AG04450 (cell line): ENCODE results near the gene PARD3. TPM values are rescaled to one million over a fixed set of nuclear protein-coding genes. Genes with fewer than 3 reads are reported as not detected.

ENCODE experiments used
- CTCF ChIA-PET: fragments of 300-600, 350-600 bp; formaldehyde crosslinking; extraction: SDS; loops from one replicate; lab custom pipeline; 2022; ENCODE audit warnings: antibody characterized with exemption, inconsistent platforms; lab: Charles Lee
- POLR2A ChIA-PET: fragments of 350-600 bp; formaldehyde crosslinking; extraction: SDS; loops from one replicate; lab custom pipeline; 2021; ENCODE audit warnings: antibody characterized with exemption, inconsistent platforms; lab: Yijun Ruan, JAX
- DNase-seq: peaks from one replicate; pipeline ENCODE4 v3.0.0-alpha.2; 2011; ENCODE audit warnings: low read depth, low spot score
- H3K27ac ChIP-seq: one replicate; pipeline ENCODE4 v1.5.1; 2012; ENCODE audit warnings: low read depth, low read length, control low read depth
- H3K27me3 ChIP-seq: one replicate; pipeline ENCODE4 v1.6.0; 2012; ENCODE audit warnings: low read length; ENCODE audit not compliant: control insufficient read depth, insufficient read depth
- H3K4me3 ChIP-seq: 2 replicates; pipeline ENCODE4 v1.5.1; 2011; ENCODE audit warnings: mild to moderate bottlenecking, low read depth, low read length, control low read depth
- H3K9me3 ChIP-seq: 2 replicates; pipeline ENCODE4 v1.5.1; 2012; ENCODE audit warnings: low read length; ENCODE audit not compliant: control insufficient read depth, insufficient read depth
- polyA plus RNA-seq: library from polyadenylated mRNA; depleted of rRNA; stranded (reverse); fragments of >200 nt; gene quantifications from 2 replicates; pipeline ENCODE4 v1.2.3, GENCODE V29; 2011
- TF ChIP-seq, protein P1 (sequence below): IDR thresholded peaks from 2 replicates; pipeline ENCODE4 v1.5.1; 2011; ENCODE audit warnings: low read depth, low read length, control low read depth, inconsistent platforms

The PARD3 gene
- polyA plus RNA-seq, 1 experiment: 43.1 TPM

DNA sequence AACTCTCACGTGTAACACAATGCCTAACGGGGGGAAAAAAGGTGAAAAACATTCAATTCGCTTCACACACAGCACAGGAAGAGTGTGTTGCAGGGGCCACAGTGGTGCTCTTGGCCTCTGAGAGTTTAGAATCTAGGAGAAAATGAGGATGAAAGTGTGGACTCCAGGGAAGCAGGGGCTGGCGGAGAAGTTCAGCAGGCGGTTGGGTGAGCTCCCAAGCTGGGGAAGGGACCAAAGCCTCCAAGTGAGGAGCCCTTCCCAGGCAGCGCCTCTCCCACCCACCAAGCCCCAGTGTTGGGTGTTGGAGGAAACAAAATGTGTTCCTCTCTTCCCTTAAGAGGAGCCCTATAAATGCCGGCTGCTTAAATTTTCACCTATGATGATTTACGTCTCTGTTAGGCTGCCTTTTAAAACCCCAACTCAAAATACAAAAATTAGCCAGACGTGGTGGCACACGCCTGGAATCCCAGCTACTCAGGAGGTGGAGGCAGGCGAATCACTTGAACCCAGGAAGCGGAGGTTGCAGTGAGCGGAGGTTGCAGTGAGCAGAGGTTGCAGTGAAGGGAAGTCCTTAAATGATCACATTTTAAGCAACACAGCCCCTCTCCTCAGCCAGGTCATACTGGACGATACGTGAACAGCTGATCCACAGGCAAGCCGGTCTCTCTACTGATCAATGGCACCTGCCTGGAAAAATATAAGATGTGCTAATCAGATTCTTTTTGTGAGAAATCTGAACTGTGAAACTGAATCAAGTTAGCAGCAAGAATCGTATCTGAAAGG, 735.2 kb downstream of the PARD3 start:
- POLR2A ChIA-PET: no interaction called here

DNA sequence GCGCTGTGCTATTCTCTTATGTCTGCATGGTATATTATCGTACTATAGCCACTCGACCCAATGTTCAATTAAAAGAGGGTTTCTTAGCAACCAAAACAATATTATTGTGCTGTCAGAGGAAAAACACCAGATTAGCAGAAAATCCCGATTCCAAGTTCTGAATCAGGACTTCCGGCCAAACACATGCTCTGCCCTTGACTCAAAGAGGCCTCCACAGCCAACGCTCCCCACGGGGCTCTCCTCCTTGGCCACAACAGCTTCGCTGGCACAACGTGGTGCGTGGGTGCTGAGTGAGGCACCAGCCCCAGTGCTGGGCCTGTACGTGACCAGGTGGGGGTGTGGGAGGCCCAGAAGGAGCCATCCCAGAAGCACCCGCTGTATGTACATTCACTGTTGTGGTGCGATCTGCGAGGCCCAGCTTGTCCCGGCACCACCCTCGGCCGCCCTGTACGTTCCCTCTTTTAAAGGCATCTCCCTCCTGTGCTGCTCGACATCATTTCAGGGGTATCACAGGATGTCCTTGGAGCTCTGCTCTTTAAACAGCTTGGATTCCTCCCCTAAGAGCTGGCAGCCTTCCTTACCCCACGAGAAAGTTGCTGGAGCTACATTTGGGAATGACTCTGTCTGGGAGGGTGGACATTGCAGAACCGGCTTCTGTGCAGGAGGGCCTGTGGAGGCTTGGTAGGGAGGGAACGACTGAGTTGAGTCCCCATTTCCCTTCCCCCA, 736.2 kb downstream of the PARD3 start:
- TF ChIP-seq, protein P1, sequence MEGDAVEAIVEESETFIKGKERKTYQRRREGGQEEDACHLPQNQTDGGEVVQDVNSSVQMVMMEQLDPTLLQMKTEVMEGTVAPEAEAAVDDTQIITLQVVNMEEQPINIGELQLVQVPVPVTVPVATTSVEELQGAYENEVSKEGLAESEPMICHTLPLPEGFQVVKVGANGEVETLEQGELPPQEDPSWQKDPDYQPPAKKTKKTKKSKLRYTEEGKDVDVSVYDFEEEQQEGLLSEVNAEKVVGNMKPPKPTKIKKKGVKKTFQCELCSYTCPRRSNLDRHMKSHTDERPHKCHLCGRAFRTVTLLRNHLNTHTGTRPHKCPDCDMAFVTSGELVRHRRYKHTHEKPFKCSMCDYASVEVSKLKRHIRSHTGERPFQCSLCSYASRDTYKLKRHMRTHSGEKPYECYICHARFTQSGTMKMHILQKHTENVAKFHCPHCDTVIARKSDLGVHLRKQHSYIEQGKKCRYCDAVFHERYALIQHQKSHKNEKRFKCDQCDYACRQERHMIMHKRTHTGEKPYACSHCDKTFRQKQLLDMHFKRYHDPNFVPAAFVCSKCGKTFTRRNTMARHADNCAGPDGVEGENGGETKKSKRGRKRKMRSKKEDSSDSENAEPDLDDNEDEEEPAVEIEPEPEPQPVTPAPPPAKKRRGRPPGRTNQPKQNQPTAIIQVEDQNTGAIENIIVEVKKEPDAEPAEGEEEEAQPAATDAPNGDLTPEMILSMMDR: no peak

More for the DNA sequence above, 735.2 kb downstream of the PARD3 start:
- Histone ChIP-seq H3K9me3 (peaks cover 6% of the 10 kb centered on the region), H3K27ac (no peak overlapping the region), H3K4me3 (no peak overlapping the region), H3K27me3 (peaks cover 4% of the 10 kb centered on the region)
- TF ChIP-seq, protein P1: no peak
- DNase-seq: no peak
- CTCF ChIA-PET: no interaction called here

DNA sequence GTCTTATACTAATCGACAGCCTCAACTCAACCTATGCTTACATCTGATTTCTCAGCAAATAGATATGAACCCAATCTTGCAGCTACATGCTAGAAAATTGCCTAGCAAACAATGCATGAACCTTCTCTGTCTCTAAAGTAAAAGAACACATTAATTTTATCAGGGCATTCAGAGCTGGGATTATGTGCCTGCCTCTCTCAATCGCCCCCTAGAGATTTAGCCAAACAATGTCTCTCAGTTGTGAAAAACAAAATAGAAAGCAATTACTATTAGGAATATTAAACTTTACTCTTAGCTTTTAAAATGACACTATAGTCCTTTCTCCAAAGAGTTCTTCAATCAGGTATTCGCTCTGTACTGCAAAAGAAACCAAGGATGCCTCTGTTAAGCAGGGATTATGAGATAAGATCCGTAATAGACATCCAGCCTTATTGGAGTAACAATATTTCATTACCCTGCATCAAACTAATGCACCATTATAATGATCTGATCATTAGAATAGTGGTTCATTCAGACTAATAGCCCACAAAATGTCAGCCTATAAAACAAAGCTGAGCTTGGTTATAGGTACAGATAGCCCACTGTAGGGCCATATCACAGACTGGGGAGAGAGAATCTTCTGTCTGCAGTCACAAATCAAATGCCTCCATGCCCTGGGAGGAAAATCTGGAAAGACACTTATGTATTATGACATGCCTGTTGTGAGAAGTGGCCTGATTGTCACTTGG, 736.9 kb downstream of the PARD3 start:
- Histone ChIP-seq H3K27me3 (peaks cover 3% of the 10 kb centered on the region), H3K9me3 (no peaks in the 10 kb centered on the region), H3K27ac (no peak overlapping the region), H3K4me3 (no peak overlapping the region)
- TF ChIP-seq, protein P1: no peak; the same call in 1 of the 2 replicates
- DNase-seq: no peak
- ChIA-PET CTCF (interaction anchor here (1.2 kb wide), 1 partner anchor 23 kb away, joined by 3 read pairs; no protein-coding TSS in a partner anchor), POLR2A (no interaction called here)

More for the DNA sequence above, 736.2 kb downstream of the PARD3 start:
- ChIA-PET POLR2A (no interaction called here), CTCF (interaction anchor here (1.2 kb wide), 1 partner anchor 22 kb away, joined by 3 read pairs; no protein-coding TSS in a partner anchor)
- Histone ChIP-seq H3K27ac (no peak overlapping the region), H3K9me3 (peaks cover 6% of the 10 kb centered on the region), H3K4me3 (no peak overlapping the region), H3K27me3 (peaks cover 3% of the 10 kb centered on the region)
- no peak for DNase-seq

DNA sequence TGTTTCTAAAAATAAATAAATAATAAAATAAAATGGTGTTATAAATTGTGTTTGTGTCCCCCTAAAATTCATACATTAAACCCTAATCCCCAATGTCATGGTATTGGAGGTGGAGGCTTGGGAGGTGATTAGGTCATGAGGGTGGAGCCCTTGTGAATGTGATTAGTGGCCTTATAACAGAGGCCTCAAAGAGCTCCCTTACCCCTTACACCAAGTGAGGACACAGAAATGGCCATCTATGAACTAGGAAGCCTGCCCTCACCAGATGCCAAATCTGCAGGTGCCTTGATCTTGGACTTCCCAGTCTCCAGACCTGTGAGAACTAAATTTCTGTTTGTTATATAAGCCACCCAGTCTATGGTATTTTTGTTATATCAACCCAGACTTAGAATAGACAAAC, 738.7 kb downstream of the PARD3 start:
- TF ChIP-seq, protein P1: no peak
- Histone ChIP-seq H3K9me3 (no peaks in the 10 kb centered on the region), H3K4me3 (no peak overlapping the region), H3K27ac (no peak overlapping the region), H3K27me3 (peaks cover 3% of the 10 kb centered on the region)
- POLR2A ChIA-PET: no interaction called here
- DNase-seq: no peak
- CTCF ChIA-PET: no interaction called here
